GM12873 (cell line): ENCODE results near the gene KRTAP5-2.

Experiments used
- TF ChIP-seq, protein P1 (sequence below): IDR thresholded peaks from 2 replicates; pipeline ENCODE4 v1.5.1; 2012; ENCODE audit warnings: low read depth, mild to moderate bottlenecking, moderate library complexity, low read length, control low read depth; ENCODE audit not compliant: insufficient read depth; ENCODE audit errors: missing control alignments

The KRTAP5-2 gene, protein sequence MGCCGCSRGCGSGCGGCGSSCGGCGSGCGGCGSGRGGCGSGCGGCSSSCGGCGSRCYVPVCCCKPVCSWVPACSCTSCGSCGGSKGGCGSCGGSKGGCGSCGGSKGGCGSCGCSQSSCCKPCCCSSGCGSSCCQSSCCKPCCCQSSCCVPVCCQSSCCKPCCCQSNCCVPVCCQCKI

DNA sequence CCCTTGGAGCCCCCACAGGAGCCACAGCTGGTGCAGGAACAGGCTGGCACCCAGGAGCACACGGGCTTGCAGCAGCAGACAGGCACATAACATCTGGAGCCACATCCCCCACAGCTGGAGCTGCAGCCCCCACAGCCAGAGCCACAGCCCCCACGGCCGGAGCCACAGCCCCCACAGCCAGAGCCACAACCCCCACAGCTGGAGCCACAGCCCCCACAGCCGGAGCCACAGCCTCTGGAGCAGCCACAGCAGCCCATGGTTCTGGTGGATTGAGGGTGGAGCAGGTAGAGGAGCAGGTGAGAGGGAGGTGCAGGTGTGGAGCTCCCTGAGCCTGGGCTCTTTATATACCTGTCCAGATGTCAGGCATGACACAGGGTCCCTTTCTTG is at the start of gene KRTAP5-2:
Gene KRTAP5-2, minus strand, starts transcription at position 301 of the 387 bp plus-strand sequence. Its CDS starts 44 bp downstream, at position 257.
- TF ChIP-seq, protein P1, sequence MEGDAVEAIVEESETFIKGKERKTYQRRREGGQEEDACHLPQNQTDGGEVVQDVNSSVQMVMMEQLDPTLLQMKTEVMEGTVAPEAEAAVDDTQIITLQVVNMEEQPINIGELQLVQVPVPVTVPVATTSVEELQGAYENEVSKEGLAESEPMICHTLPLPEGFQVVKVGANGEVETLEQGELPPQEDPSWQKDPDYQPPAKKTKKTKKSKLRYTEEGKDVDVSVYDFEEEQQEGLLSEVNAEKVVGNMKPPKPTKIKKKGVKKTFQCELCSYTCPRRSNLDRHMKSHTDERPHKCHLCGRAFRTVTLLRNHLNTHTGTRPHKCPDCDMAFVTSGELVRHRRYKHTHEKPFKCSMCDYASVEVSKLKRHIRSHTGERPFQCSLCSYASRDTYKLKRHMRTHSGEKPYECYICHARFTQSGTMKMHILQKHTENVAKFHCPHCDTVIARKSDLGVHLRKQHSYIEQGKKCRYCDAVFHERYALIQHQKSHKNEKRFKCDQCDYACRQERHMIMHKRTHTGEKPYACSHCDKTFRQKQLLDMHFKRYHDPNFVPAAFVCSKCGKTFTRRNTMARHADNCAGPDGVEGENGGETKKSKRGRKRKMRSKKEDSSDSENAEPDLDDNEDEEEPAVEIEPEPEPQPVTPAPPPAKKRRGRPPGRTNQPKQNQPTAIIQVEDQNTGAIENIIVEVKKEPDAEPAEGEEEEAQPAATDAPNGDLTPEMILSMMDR, result no peak

DNA sequence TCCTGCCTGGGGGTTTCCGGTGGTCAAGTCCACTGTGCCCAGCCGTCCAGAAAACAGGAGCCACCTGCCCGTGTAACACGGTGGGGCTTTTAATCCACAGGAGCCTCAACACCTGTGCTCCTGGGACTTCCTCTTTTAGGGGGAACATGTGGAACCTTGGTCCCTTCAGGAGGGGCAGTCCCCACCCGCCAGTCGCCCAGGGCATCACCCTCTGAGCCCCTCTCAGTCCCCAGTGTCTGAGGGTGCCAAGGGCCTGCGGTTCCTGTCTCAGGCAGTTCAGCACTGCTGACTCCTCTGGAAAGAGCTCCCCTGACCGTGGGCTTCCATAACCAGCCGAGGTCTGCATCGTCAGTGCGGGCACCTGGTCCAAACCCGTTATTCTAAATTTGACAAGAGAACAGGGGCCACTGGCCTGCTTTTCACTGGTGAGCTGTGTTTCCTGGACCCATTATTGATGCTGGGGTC is 47.3 kb upstream of the KRTAP5-2 start:
- TF ChIP-seq, protein P1, result no peak

DNA sequence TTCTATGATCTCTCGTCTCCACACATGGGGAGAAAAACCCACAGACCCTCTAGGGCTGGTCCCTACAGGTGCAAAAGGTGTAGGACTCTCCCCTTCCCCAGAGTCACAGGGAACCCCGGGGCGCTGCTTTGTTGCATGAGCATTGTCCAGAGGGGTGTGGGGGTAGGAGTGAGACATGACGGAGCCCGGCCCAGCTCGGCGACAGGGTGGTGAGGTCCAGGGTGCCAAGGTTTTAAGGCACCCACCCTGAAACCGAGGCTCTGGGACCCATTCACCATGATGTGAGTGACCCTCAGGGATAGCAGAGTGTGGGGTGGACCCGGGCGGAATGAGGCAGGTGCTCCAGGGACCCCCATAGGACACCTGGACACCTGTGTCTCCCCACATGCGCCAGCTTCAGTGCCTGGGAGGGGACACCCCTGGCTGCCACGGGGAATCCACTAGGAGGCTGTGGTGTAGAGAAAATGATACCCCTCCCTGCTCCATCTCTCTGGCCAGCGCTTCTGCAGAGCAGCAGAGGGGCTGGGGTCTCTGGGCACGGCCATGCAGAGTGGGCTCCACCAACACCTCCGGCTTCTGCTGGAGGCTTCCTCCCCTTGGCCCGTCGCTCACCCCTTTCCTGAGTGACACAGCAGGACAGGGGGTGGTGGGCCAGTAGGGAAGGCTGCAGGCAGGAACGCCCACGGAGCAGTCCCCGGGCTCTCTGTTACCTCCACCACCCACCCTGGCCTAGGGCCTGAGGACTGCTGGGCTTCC is 46.7 kb upstream of the KRTAP5-2 start:
- TF ChIP-seq, protein P1, result no peak

DNA sequence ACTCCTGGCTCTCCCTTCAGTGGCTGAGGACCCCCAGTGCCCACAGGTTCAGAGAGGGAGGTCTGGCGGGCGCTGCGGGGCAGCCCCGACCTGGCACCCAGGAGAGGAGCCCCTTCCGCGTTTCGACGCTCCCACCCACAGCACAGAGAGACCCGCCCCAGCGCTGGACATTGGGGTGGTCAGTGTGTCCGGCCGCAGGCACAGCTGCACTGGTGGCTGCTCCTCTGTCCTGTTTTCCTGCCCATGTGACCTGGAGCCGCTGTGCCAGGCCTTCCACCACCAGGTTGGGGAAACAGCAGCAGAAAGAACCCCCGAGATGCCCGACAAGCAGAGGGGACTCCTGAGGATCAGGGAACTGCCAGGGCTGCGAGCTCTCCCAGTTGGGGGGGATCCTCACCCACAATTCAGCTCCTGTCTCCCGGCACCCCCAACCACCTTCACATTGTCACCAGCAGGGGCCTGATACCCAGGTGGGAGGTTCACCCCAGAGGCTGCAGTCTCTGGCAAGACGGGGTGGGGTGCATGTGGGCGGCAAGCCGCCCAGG is 45.1 kb upstream of the KRTAP5-2 start:
- TF ChIP-seq, protein P1, result no peak

DNA sequence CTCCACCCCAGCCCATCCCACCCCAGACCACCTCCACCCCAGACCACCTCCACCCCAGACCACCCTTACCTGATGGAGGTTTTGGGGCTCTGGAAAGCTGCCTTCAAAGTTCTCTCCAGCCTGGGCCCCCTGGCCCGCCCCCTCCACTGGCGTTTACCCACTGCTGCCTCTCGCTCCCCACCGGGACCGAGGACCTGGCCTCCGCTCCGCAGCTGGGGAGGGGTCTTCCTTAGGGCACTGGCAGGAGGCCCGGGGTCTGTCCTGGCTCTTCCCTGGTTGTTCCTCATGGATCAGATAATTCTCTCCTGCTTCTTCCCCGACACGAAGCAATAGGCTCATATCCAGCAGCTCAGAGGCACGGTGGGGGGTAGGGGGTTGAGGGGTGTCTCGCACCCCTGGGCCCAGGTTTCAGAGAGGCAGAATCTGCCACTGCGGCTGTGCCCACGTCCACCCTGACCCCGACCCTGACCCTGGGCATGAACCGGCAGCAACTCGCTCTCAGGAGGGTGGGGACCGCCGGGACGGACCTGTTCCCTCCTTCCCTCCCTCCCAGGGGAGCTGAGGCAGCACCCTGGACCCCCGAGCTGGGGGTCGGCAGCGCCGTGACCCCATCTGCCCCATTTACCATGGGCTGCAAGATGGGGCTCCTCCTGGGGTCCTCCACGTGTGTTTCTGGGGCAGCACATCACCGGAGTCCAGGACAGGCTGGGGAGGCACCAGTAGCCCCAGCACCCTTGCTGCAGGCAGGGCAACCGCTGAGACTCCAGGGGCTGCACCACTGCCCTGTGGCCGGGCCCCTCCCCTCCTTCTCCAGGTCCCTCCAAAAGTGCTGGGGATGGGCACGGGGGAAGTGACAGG is 44.4 kb upstream of the KRTAP5-2 start:
- TF ChIP-seq, protein P1, result no peak

DNA sequence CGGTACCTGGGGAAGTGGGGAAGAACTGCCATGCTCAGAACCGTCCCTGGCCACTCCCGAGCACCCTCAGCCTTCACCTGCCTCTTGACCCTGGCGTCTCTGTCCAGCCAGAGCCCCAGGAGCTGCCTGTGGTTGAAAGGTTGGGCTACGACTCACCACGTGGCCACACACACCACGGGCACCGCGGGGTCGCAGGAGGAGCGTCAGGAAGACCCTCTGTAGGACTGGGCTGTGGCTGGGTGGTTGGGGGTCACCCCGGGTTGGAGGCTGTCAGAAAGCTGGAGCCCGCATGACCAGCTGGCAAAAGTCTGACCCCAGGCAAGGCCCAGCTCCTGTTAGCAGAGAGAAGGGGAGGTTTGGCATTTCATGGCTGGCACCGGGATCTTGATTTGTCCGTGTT is 43.0 kb upstream of the KRTAP5-2 start:
- TF ChIP-seq, protein P1, result no peak
